IMR-90 (cell line): ENCODE data around the gene SLC6A16. TPM values are rescaled to one million over a fixed set of nuclear protein-coding genes. Genes with fewer than 3 reads are reported as not detected.
A peak's percentile ranks its signal among the peaks of the same experiment; 100 is the strongest.

Source experiments
- ATAC-seq: fragments of 200-7000 bp; cut with Tn5 transposase; 2 replicates; pipeline ENCODE4 v1.9.1; 2020; ENCODE audit warnings: low read depth, mild to moderate bottlenecking, moderate library complexity
- BruUV-seq: library from RNA; stranded (reverse); fragments of 400-500 nt; replicated peaks from 2 replicates; lab custom pipeline; 2021; lab: Mats Ljungman, UMichigan
- CTCF ChIA-PET: fragments of 300-600 bp; formaldehyde crosslinking; extraction: SDS; loops from one replicate; lab custom pipeline; 2021; ENCODE audit warnings: antibody characterized with exemption; lab: Yijun Ruan, JAX
- POLR2A ChIA-PET: fragments of 300-600 bp; sonication (Branson Sonifier 250); formaldehyde crosslinking; loops from one replicate; lab custom pipeline; 2022; ENCODE audit warnings: antibody characterized with exemption; ENCODE audit not compliant: unreplicated experiment; lab: Charles Lee
- DNase-seq: peaks from one replicate; pipeline ENCODE4 v3.0.0; 2013
- H2AFZ ChIP-seq: replicated peaks from 2 replicates; pipeline ENCODE3; 2013; ENCODE audit warnings: low read length, mild to moderate bottlenecking; ENCODE audit not compliant: poor library complexity
- H2AK5ac ChIP-seq: 2 replicates; pipeline ENCODE4 v1.6.1; 2013; ENCODE audit warnings: low read depth, low read length, inconsistent platforms
- H2AK9ac ChIP-seq: replicated peaks from 2 replicates; pipeline ENCODE3; 2013; ENCODE audit warnings: mild to moderate bottlenecking, low read depth, low read length, moderate library complexity; ENCODE audit not compliant: poor library complexity
- H2BK120ac ChIP-seq: 2 replicates; pipeline ENCODE4 v1.6.1; 2013; ENCODE audit warnings: low read depth, low read length, inconsistent platforms
- H2BK15ac ChIP-seq: 3 replicates; pipeline ENCODE4 v1.6.1; 2013; ENCODE audit warnings: low read depth, low read length, inconsistent platforms
- H2BK20ac ChIP-seq: 2 replicates; pipeline ENCODE4 v1.6.1; 2013; ENCODE audit warnings: low read depth, mild to moderate bottlenecking, inconsistent platforms, low read length, moderate library complexity
- H2BK5ac ChIP-seq: 2 replicates; pipeline ENCODE4 v1.6.1; 2013; ENCODE audit warnings: mild to moderate bottlenecking, low read depth, low read length, inconsistent platforms; ENCODE audit not compliant: poor library complexity, severe bottlenecking
- H3K14ac ChIP-seq: replicated peaks from 2 replicates; pipeline ENCODE4 v1.6.1; 2013; ENCODE audit warnings: low read depth, low read length, inconsistent platforms
- H3K18ac ChIP-seq: 2 replicates; pipeline ENCODE4 v1.6.1; 2013; ENCODE audit warnings: low read depth, low read length, control low read depth
- H3K23ac ChIP-seq: 2 replicates; pipeline ENCODE4 v1.6.1; 2013; ENCODE audit warnings: low read depth, low read length, inconsistent platforms
- H3K27ac ChIP-seq: 2 replicates; pipeline ENCODE4 v1.5.1; 2013; ENCODE audit warnings: mild to moderate bottlenecking, control low read depth, low read length; ENCODE audit not compliant: insufficient read depth
- H3K27me3 ChIP-seq: 2 replicates; pipeline ENCODE4 v1.6.1; 2013; ENCODE audit warnings: low read length; ENCODE audit not compliant: control insufficient read depth, insufficient read depth
- H3K36me3 ChIP-seq: 2 replicates; pipeline ENCODE4 v1.6.1; 2013; ENCODE audit warnings: low read length, mixed read lengths; ENCODE audit not compliant: control insufficient read depth, insufficient read depth
- H3K4ac ChIP-seq: 2 replicates; pipeline ENCODE4 v1.6.1; 2013; ENCODE audit warnings: low read depth, low read length, inconsistent platforms
- H3K4me1 ChIP-seq: 2 replicates; pipeline ENCODE4 v1.6.1; 2013; ENCODE audit warnings: low read length, mixed read lengths; ENCODE audit not compliant: control insufficient read depth, insufficient read depth
- H3K4me2 ChIP-seq: 2 replicates; pipeline ENCODE4 v1.6.1; 2013; ENCODE audit warnings: low read depth, mild to moderate bottlenecking, control low read depth, low read length, moderate library complexity
- H3K4me3 ChIP-seq: 2 replicates; pipeline ENCODE4 v1.5.1; 2013; ENCODE audit warnings: low read depth, mild to moderate bottlenecking, control low read depth, low read length, moderate library complexity; ENCODE audit not compliant: insufficient read depth
- H3K56ac ChIP-seq: 2 replicates; pipeline ENCODE4 v1.6.1; 2013; ENCODE audit warnings: low read length, inconsistent platforms; ENCODE audit not compliant: insufficient read depth; ENCODE audit errors: extremely low read depth
- H3K79me1 ChIP-seq, 2 experiments: 2 replicates each; pipeline ENCODE4 v1.6.1; 2013; ENCODE audit warnings: low read length in 2 of 2, inconsistent platforms in 1 of 2, low read depth in 1 of 2
- H3K9ac ChIP-seq: 2 replicates; pipeline ENCODE4 v1.6.1; 2013; ENCODE audit warnings: low read depth, low read length, control low read depth
- H3K9me1 ChIP-seq: 2 replicates; pipeline ENCODE4 v1.6.1; 2013; ENCODE audit warnings: low read length, inconsistent platforms; ENCODE audit not compliant: insufficient read depth
- H3K9me3 ChIP-seq: 2 replicates; pipeline ENCODE4 v1.6.1; 2013; ENCODE audit warnings: low read length; ENCODE audit not compliant: control insufficient read depth, insufficient read depth
- H4K20me1 ChIP-seq: 2 replicates; pipeline ENCODE4 v1.6.1; 2013; ENCODE audit warnings: low read length, inconsistent platforms; ENCODE audit not compliant: insufficient read depth
- H4K5ac ChIP-seq: 2 replicates; pipeline ENCODE4 v1.6.1; 2013; ENCODE audit warnings: mild to moderate bottlenecking, low read depth, low read length, control low read depth
- H4K8ac ChIP-seq, 2 experiments: 2 replicates each; pipeline ENCODE4 v1.6.1; 2013; ENCODE audit warnings: low read depth in 2 of 2, low read length in 2 of 2, control low read depth in 1 of 2, inconsistent platforms in 1 of 2
- H4K91ac ChIP-seq: 2 replicates; pipeline ENCODE4 v1.6.1; 2013; ENCODE audit warnings: low read depth, low read length, inconsistent platforms; ENCODE audit not compliant: insufficient read depth
- CEBPB ChIP-seq: IDR thresholded peaks from 2 replicates; pipeline ENCODE4 v1.6.1; 2012; ENCODE audit warnings: low read depth, low read length, improper control_type of control experiment
- CHD1 ChIP-seq: IDR thresholded peaks from 2 replicates; pipeline ENCODE4 v1.6.1; 2012; ENCODE audit warnings: low read depth, low read length, improper control_type of control experiment
- MXI1 ChIP-seq: IDR thresholded peaks from 2 replicates; pipeline ENCODE4 v1.6.1; 2012; ENCODE audit warnings: low read depth, mild to moderate bottlenecking, low read length, moderate library complexity, borderline replicate concordance
- POLR2A ChIP-seq: IDR thresholded peaks from 2 replicates; pipeline ENCODE4 v1.6.1; 2012; ENCODE audit warnings: mild to moderate bottlenecking, low read depth, low read length
- WGBS, 2 experiments: methylation state at CpG; one replicate each; pipeline versions ENCODE4 v1.1.5 to v1.1.7; 2013; ENCODE audit warnings: missing lambda C conversion rate in 2 of 2; ENCODE audit not compliant: insufficient read length in 1 of 2; ENCODE audit errors: extremely low coverage in 2 of 2; 5-methylcytosine and 5-hydroxymethylcytosine counted together
- dilution Hi-C: fragments of 300-500 bp; cut with HindIII; formaldehyde crosslinking; loops from one replicate; pipeline ENCODE4 v1.14.3; 2018; ENCODE audit warnings: low sequenced_read_pairs; ENCODE audit not compliant: unreplicated experiment
- in situ Hi-C: fragments of 300-500 bp; cut with MboI; formaldehyde crosslinking; loops from 3 replicates; pipeline ENCODE4 v1.14.3; 2019; ENCODE audit warnings: low sequenced_read_pairs, inconsistent platforms, mixed read lengths
- intact Hi-C: fragments of 100-400 bp; cut with micrococcal nuclease; formaldehyde crosslinking; loops from 2 replicates; pipeline ENCODE4 v1.10.0; 2022
- polyA plus RNA-seq, 3 experiments: library from polyadenylated mRNA; depleted of rRNA; stranded (reverse); fragments of >200 nt; gene quantifications; 2 replicates each; pipeline ENCODE4 v1.2.3, GENCODE V29; 2012; ENCODE audit warnings: low replicate concordance in 1 of 3
- total RNA-seq: library from RNA; depleted of rRNA; stranded (reverse); fragments of >200 nt; gene quantifications from 2 replicates; pipeline ENCODE4 v1.2.3, GENCODE V29; 2012
- TF ChIP-seq, protein P1 (sequence below): conservative IDR thresholded peaks from 2 replicates; pipeline ENCODE4 v1.5.1; 2012; ENCODE audit warnings: mild to moderate bottlenecking, low read depth, low read length, improper control_type of control experiment

Gene SLC6A16
- total and polyA plus RNA-seq, 2 of the 4 experiments (the other 2 are of a cell fraction), result 0.18 to 0.89 TPM

DNA sequence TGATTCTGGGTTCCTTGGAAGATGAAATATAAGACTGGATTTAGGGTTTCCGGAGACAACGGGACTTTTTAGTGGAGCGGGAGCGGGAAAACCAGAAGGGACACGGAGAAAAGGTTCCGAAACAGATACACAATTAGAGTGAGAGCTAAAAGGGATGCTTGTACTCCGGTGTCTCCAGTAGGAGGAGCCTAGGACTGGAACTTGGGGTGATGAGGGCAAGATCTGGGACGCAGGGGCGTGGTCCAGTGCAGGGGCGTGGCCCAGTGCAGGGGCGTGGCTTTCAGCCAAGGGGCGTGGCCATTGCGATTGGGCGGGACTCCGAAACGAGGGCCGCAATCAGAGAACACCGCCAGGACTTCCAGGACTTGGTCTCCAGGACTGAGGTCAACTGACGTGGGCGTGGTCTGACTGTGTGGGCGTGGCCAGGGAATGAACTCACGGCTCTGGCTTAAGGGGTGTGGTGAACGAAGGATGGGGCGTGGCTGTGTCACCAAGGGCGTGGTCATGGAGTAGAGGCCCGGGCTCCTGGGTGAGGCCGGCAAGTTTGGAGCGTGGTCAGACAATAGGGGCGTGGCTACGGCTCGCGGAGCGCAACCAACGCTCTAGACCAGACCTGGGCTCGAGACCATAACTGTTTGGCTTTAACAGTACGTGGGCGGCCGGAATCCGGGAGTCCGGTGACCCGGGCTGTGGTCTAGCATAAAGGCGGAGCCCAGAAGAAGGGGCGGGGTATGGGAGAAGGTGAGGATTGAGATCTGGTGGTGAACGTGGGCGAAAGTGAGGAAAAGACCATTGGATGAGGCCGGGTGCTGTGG lies 38.5 kb upstream of the SLC6A16 start, which contains the start of gene DKKL1:
Gene DKKL1, plus strand, starts transcription at position 610 of the 815 bp plus-strand sequence. Its CDS starts 122 bp downstream, at position 732.
- no peak within 1 kb of the TSS for H2BK120ac ChIP-seq
- peaks cover 2% of the 10 kb centered on the region; the same call in 1 of the 2 replicates for H3K4me1 ChIP-seq
- H3K9ac ChIP-seq, result peak within 1 kb of the TSS; percentile 84
- peaks cover 8% of the 10 kb centered on the region for H3K36me3 ChIP-seq
- H3K4me2 ChIP-seq, result peak within 1 kb of the TSS; percentile 78
- H3K23ac ChIP-seq, result peak within 1 kb of the TSS; percentile 78; the same call in 1 of the 2 replicates
- H4K5ac ChIP-seq, result peak within 1 kb of the TSS; percentile 14; the same call in 1 of the 2 replicates
- H3K4ac ChIP-seq, result peak within 1 kb of the TSS; percentile 65
- peak within 1 kb of the TSS; percentile 78 for H3K27ac ChIP-seq
- no TSS peak for BruUV-seq
- peaks cover 9 to 42% of the 10 kb centered on the region in 2 experiments for H3K79me1 ChIP-seq
- peak within 1 kb of the TSS; percentile 88; the same call in 1 of the 2 replicates for H3K14ac ChIP-seq
- peak within 1 kb of the TSS; percentile 72 to 100; a peak in 3 of 4 replicates for H4K8ac ChIP-seq
- H2BK15ac ChIP-seq, result no peak within 1 kb of the TSS
- no peaks in the 10 kb centered on the region for H4K20me1 ChIP-seq
- ChIA-PET CTCF (no interaction called here), POLR2A (no interaction called here)
- in situ Hi-C loops, result no loop called here
- peak within 1 kb of the TSS; percentile 69 for H2AK9ac ChIP-seq
- H3K18ac ChIP-seq, result no peak within 1 kb of the TSS; the same call in 1 of the 2 replicates
- peak within 1 kb of the TSS; percentile 94 for H2AFZ ChIP-seq
- ATAC-seq (peak; percentile 89), DNase-seq (peak; percentile 99)
- peak within 1 kb of the TSS; percentile 59 for H4K91ac ChIP-seq
- intact Hi-C loops, result loop anchor here (1.0 kb wide), 1 partner anchor 80 kb away; no protein-coding TSS in a partner anchor
- H2BK20ac ChIP-seq, result no peak within 1 kb of the TSS
- peak within 1 kb of the TSS; percentile 26; the same call in 1 of the 2 replicates for H3K56ac ChIP-seq
- H3K9me3 ChIP-seq, result no peaks in the 10 kb centered on the region
- no peaks in the 10 kb centered on the region for H3K27me3 ChIP-seq
- H3K9me1 ChIP-seq, result peaks cover 8% of the 10 kb centered on the region; the same call in 1 of the 2 replicates
- dilution Hi-C loops, result no loop called here
- H2AK5ac ChIP-seq, result peak within 1 kb of the TSS; percentile 42; the same call in 1 of the 2 replicates
- H3K4me3 ChIP-seq, result peak within 1 kb of the TSS; percentile 82
- TF ChIP-seq CEBPB (0 out of 2 replicates have a peak, but pooled peaks have one; percentile 10), CHD1 (no peak), POLR2A (peak; percentile 49; the same call in 1 of the 2 replicates), MXI1 (peak; percentile 54; the same call in 1 of the 2 replicates)
- TF ChIP-seq, protein P1, sequence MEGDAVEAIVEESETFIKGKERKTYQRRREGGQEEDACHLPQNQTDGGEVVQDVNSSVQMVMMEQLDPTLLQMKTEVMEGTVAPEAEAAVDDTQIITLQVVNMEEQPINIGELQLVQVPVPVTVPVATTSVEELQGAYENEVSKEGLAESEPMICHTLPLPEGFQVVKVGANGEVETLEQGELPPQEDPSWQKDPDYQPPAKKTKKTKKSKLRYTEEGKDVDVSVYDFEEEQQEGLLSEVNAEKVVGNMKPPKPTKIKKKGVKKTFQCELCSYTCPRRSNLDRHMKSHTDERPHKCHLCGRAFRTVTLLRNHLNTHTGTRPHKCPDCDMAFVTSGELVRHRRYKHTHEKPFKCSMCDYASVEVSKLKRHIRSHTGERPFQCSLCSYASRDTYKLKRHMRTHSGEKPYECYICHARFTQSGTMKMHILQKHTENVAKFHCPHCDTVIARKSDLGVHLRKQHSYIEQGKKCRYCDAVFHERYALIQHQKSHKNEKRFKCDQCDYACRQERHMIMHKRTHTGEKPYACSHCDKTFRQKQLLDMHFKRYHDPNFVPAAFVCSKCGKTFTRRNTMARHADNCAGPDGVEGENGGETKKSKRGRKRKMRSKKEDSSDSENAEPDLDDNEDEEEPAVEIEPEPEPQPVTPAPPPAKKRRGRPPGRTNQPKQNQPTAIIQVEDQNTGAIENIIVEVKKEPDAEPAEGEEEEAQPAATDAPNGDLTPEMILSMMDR, result peak; percentile 31
- H2BK5ac ChIP-seq, result no peak within 1 kb of the TSS
- WGBS, 2 experiments, result 3% methylated on average over 16 of the region's 46 CpGs; no CpG with 5 or more reads in 1 of the 2 experiments
